Keratinocyte (primary cell): Measurements from ENCODE around the gene TFCP2L1.

ENCODE experiments used
- CTCF ChIP-seq, 3 experiments: IDR thresholded peaks in 1 of 3; conservative IDR thresholded peaks in 1 of 3; optimal IDR thresholded peaks in 1 of 3; 2 replicates in 2 of 3; 3 replicates in 1 of 3; pipeline versions ENCODE3 to v1.5.1; 2011; ENCODE audit warnings: low read length in 3 of 3, mild to moderate bottlenecking in 3 of 3, moderate library complexity in 2 of 3, control low read depth in 1 of 3, inconsistent platforms in 1 of 3; ENCODE audit not compliant: insufficient read depth in 2 of 3; ENCODE audit errors: extremely low read depth in 1 of 3
- EZH2 ChIP-seq: IDR thresholded peaks from one replicate; pipeline ENCODE4 v1.6.1; 2012; ENCODE audit warnings: inconsistent platforms, mild to moderate bottlenecking, low read length, moderate library complexity

GRCh38 chr2:121247534-121247933 is 37.5 kb downstream of the TFCP2L1 start:
- TF ChIP-seq CTCF (optimal IDR thresholded peaks at IDR 0.05 in 1 of 3, IDR thresholded peaks at IDR 0.05 in 1 of 3, conservative IDR thresholded peaks at IDR 0.05 in 1 of 3; ENCODE audit: extremely low read depth in 1 of 3, insufficient read depth in 2 of 3, low read length in 3 of 3) (no peak), EZH2 (no peak)
